Activated CD8-positive, alpha-beta memory T cell treated with anti-CD3 and anti-CD28 coated beads, Interleukin-2, amount 50 U/mL, for 4 hours (primary cell): Measurements from ENCODE around the gene EME2.

ENCODE experiments used
- DNase-seq: peaks from one replicate; pipeline ENCODE4 v3.0.0-alpha.2; 2020

EME2 gene

DNA sequence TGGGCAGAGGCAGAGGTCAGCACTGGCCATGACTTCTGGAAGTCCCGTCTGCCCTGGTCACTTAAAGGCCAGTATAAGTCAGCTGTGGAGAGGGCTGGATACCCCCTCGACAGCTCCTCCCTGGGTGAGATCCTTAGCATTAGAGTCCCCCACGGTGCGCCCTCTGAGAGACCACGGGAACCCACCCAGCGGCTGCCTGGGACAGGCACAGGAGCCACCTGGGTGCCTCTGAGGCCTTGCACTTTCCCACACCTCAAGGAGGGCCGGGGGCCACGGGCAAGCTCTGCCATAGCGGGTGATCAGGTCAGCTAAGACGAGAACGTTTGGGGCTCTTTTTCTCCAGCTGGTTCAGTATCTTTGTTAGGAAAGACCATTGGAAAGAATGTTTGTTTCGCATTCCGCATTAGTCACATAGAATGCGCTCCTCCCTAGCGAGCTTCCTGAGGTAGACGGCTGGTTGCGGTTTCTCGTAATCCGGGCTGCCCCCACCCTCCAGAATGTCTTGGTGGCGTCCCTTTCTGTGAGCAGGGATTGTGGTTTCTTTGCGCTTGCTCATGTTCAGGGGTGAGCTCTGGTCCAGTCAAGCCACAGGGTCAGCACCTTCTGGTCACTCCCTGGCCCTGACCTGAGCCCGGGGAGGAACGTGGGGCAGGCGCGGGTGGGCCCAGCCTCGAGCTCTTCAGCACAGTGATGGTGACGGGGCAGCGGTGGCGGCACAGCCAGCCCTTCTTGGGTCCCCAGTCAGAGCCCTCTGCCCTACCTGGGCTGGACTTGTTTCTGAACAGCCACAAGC lies 26.5 kb upstream of the EME2 start:
- DNase-seq = no peak

DNA sequence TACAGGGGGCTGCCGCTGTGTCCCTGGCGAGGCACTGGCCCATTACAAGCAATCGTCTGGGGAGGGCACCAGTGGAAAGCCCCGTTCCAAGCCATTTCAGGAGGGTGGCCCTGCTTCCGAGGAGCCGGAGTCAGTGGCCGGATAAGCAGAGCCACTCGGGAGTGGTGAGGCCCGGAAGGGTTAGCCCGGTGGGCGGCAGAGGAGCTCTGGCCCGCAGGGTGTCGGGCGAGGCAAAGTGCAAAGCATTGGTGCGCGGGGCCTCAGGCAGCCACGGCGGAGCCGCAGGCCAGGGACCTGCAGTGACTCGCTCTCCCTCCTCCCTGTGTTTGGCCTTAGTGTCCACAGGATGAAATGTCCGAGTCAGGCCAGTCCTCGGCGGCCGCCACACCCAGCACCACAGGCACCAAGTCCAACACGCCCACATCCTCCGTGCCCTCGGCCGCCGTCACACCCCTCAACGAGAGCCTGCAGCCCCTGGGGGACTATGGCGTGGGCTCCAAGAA lies 25.9 kb upstream of the EME2 start:
- DNase-seq = no peak

DNA sequence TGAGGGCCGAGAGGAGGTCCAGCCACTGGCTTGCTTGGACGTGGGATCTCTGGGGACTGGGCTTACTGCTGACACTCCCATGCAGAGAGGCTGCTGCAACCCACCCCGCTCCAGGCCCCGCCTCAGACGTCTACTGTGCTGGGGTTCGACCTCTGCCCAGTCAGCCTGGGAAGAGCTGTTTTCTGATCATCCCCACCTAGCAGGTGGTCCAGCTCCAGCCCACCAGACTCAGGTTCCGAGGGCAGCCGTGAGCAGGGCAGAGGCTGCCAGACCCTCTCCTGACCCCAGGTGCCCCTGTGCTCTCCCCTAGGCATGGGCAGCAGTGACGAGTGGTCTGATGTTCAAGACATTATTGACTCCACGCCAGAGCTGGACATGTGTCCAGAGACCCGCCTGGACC lies 24.7 kb upstream of the EME2 start:
- DNase-seq = no peak

- no peak for DNase-seq
Measured at GRCh38 chr16:1749152-1750117, 23.2 kb upstream of the EME2 start.

GRCh38 chr16:1751946-1752345 lies 20.7 kb upstream of the EME2 start:
- no peak for DNase-seq

GRCh38 chr16:1752853-1753252 lies 19.8 kb upstream of the EME2 start:
- no peak for DNase-seq

GRCh38 chr16:1754204-1754603 lies 18.4 kb upstream of the EME2 start:
- DNase-seq = no peak

- no peak for DNase-seq
Measured at GRCh38 chr16:1757714-1758461, 14.7 kb upstream of the EME2 start.

DNA sequence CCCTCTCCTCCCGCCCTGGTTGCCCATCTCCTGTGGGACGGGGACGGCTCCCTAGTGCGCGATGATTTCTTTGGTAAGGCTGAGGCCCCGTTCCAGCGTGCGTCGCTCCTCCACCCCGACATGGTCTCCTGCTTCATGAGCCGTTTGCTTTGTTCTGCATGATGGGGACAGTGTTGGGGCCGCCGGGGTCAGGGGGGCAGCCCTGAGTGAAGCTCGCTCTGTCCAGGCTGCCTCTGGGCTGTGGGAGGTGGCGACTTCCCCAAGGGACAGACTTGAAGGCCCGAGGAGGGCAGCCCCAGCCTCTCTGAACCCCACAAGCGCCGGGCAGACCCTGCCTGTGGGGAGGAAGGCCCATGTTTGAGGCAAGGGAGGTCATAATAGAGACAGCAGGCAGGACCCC lies 13.7 kb upstream of the EME2 start:
- DNase-seq = no peak

DNA sequence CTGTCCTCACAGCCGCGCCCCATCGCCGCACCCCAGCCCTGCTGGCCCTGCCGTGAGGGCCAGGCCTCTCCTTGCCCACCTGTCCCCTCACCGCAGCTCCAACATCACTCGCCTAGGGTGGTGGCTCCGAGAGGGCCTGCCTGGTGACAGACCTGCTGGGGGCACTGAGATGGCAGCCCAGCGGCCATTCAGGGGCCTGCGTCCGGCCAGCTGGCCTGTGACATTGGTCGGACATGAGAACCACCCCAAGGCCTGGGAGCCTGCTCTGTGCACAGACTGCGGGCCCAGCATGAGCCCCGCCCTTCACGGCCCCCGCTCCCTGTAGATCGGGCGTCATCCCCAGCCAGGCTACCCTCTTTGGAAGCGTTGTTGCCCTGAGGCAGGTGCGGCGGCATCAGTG lies 13.1 kb upstream of the EME2 start:
- no peak for DNase-seq

GRCh38 chr16:1760911-1761310 lies 11.7 kb upstream of the EME2 start:
- no peak for DNase-seq

DNA sequence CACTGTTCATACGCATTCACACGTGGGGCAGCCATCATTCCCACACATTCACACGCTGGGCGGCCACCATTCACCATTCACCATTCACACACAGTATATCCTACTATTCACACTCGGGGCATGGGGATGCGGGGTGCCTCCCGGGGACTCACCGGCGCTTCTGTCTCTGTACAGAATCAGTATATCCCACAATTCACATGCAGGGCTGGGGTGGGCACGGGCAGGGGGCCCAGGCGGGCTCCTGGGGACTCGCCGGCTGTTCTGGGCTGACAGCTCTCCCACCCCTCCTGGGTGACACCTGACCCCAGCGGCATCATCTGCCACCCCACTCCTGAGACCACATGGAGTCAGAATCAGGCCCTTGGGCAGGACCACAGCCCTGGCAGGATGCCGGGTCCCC lies 10.9 kb upstream of the EME2 start:
- DNase-seq = no peak

GRCh38 chr16:1762196-1762878 lies 10.3 kb upstream of the EME2 start:
- no peak for DNase-seq

DNA sequence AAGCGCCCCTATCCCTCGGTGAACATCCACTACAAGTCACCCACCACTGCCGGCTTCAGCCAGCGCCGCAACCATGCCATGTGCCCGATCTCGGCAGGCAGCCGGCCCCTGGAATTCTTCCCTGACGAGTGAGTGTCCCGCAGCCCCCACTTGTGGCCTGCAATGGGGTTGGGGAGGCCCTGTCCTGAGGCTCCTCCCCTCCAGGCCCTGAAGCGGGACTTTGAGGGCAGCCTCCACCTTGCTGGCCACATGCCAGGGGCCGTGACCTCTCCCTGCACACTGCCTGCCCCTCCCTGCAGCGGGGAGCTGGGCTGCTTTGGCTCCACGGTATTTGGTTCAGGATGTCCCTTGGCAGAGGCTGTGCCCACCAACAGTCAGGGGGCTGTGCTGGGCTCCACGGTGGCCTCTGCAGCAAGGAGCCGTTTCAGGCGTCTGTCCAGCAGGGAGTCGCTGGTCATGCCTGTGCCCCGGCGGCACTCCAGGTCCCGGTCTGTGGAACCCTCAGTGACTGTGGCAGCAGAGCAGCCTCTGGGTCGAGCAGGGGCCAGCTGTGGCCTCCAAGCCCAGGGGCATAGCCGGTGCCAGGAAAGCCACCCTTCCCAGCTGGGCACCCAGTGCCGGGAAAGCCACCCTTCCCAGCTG lies 9.6 kb upstream of the EME2 start:
- no peak for DNase-seq

DNA sequence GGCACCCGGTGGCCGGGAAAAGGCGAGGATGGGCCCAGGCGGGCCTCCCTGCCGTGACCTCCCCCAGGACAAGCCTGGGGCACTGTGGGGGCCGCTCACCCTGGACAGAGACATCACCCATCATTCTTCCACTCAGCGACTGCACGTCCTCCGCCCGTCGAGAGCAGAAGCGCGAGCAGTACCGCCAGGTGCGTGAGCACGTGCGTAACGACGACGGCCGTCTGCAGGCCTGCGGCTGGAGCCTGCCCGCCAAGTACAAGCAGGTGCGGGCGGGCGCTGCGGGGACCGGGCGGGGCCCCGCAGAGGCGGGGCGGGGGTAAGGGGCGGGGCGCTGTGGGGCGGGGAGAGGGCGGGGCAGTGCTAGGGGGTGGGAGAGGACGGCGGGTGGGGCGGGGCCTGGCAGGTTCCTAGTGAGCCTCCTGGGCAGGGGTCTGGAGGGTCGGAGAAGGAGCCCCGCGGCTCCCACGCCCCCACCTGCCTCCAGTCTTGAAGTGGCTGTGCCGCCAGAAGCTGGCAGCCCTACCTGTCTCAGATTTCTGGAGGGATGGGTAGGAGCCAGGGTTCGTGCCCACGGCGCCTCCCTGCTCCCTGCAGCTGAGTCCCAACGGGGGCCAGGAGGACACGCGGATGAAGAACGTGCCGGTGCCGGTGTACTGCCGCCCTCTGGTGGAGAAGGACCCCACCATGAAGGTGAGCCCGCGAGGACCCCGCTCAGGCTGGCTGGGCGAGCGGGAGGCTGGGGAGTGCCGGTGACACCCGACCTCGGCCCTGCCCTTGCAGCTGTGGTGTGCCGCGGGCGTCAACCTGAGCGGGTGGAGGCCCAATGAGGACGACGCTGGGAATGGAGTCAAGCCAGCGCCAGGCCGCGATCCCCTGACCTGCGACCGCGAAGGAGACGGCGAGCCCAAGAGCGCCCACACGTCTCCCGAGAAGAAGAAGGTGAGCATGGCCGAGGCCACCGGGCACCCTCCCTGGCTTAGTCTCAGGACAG lies 8.8 kb upstream of the EME2 start:
- DNase-seq = no peak

- no peak for DNase-seq
Measured at GRCh38 chr16:1764971-1765370, 7.6 kb upstream of the EME2 start.

- DNase-seq = no peak
Measured at GRCh38 chr16:1765826-1766225, 6.8 kb upstream of the EME2 start.

DNA sequence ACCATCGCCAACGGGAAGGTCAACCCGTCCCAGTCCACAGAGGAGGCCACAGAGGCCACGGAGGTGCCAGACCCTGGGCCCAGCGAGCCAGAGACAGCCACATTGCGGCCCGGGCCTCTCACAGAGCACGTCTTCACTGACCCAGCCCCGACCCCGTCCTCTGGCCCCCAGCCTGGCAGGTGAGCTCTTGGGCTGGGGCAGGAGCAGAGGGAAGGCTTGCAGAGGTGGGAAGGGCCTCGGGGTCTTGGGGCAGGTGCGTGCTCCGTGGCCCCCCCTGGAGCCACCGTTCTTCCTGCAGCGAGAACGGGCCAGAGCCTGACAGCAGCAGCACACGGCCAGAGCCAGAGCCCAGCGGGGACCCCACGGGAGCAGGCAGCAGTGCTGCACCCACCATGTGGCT lies 6.4 kb upstream of the EME2 start:
- DNase-seq = no peak

DNA sequence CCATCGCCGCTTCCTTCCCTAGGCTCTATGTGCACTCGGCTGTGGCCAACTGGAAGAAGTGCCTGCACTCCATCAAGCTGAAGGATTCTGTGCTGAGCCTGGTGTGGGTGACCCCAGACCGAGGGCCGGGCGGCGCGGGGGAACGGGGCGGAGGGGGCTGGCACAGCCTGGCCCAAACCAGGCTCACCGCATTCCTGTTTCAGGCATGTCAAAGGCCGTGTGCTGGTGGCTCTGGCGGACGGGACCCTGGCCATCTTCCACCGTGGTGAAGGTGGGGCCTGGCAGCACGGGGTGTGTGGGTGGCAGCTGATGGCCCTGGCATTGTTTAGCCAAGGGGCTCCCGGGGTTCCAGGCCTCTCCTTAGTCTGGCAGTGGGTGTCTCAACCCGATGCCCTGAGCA lies 5.9 kb upstream of the EME2 start:
- no peak for DNase-seq

DNA sequence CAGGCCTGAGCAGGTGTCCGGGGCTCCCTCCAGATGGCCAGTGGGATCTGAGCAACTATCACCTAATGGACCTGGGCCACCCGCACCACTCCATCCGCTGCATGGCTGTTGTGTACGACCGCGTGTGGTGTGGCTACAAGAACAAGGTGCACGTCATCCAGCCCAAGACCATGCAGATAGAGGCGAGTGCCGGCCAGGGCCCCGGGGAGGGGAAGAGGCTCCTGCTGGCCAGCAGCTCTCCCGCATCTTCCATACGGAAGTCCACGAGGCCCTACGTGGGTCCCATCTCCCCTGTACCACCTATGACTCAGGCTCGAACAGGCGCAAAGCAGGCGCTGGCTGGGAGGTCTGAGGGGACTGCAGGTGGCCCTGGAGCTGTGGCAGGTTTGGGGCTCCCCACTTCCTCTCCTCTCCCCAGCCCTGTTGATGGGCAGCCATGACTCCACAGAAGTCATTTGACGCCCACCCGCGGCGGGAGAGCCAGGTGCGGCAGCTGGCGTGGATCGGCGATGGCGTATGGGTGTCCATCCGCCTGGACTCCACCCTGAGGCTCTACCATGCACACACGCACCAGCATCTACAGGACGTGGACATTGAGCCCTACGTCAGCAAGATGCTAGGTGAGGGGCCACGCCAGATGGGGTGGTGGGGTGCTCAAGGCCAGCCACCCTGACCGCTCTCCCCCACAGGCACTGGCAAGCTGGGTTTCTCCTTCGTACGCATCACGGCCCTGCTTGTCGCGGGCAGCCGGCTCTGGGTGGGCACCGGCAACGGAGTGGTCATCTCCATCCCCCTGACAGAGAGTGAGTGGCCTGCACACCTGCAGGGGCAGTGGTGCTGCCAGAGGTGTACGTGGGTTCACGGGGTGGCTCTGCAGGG lies 5.3 kb upstream of the EME2 start:
- DNase-seq = no peak
